HK-2 (cell line): ENCODE results near the gene SALL3.
A peak's percentile ranks its signal among the peaks of the same experiment; 100 is the strongest.

Experiments used
- DNase-seq: peaks from one replicate; pipeline ENCODE4 v3.0.0-alpha.2; 2018; ENCODE audit not compliant: unreplicated experiment

SALL3 gene

GRCh38 chr18:78980777-78981380 is 1.3 kb downstream of the SALL3 start:
- no peak for DNase-seq

DNA sequence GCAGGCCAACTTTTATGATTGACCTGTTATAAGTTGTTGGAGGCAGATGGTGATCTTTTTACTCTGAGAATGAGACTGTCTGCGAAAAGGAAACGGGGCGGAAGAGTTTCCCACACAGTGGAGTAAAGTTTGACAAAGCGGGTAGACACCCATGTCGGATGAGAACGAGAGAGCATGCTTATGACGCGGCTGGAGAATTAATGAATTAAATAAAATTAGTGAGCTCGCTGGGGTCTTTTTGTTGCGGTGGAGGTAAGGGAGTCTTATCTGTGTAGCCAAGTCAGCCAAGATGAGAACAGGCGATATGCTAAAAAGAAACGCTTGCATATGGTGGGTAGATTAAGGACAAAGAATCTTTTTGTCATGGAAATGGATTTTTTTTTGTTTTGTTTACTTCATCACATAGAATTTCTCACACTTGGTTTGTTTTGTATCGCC is 1.8 kb downstream of the SALL3 start:
- DNase-seq = no peak

DNA sequence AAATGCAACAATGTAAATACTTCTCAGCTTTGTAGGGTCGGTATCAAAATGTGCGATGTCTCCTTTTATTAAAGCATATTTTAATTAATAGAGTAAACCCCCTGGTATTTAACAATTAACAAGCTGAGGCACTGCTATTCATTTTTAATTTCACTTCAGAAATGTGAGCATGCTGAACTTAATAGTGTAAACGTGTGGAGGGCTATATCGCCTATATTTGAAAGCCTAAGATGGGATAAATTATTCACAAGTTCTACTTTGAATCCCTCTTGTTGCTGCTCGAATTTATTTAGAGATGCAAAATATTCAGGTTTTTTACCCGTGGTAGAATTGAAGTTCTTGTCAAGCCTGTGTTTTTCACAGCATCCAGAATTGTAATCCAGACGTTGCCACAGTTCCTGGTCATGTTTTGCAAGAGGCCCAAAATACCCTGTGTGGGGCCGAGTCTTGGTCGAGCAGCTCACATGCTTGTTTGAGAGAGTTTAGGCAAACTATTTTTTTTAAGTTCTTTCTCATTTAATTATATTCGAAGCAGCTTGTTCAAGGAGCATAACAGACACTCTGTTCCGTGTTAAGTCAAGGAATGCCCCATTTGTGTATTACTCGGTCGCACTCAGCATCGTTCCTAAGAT is 2.5 kb downstream of the SALL3 start:
- DNase-seq = no peak

- no peak for DNase-seq
Observed at GRCh38 chr18:78983512-78983911, 3.9 kb downstream of the SALL3 start.

GRCh38 chr18:78984941-78985784 is 5.5 kb downstream of the SALL3 start:
- DNase-seq = no peak

- peak; percentile 8 for DNase-seq
Observed at GRCh38 chr18:78986018-78986481, 6.4 kb downstream of the SALL3 start.

GRCh38 chr18:78991446-78991845 is 11.8 kb downstream of the SALL3 start:
- no peak for DNase-seq

GRCh38 chr18:78992041-78993011 is 12.7 kb downstream of the SALL3 start:
- DNase-seq = no peak

GRCh38 chr18:78993014-78993926 is 13.7 kb downstream of the SALL3 start:
- no peak for DNase-seq

- DNase-seq = no peak
Observed at GRCh38 chr18:78994000-78994399, 14.4 kb downstream of the SALL3 start.

DNA sequence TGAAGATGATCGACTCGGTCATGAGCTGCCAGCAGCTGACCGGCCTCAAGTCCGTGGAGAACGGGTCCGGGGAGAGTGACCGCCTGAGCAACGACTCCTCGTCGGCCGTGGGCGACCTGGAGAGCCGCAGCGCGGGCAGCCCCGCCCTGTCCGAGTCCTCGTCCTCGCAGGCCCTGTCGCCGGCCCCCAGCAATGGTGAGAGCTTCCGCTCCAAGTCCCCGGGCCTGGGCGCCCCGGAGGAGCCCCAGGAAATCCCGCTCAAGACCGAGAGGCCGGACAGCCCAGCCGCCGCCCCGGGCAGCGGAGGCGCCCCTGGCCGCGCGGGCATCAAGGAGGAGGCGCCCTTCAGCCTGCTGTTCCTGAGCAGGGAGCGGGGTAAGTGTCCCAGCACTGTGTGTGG is 14.9 kb downstream of the SALL3 start:
- no peak for DNase-seq

GRCh38 chr18:78994977-78995582 is 15.5 kb downstream of the SALL3 start:
- DNase-seq = no peak

- DNase-seq = no peak
Observed at GRCh38 chr18:78995740-78996395, 16.2 kb downstream of the SALL3 start.

GRCh38 chr18:78996741-78997490 is 17.3 kb downstream of the SALL3 start:
- no peak for DNase-seq

- no peak for DNase-seq
Observed at GRCh38 chr18:78998371-78999071, 18.9 kb downstream of the SALL3 start.

DNA sequence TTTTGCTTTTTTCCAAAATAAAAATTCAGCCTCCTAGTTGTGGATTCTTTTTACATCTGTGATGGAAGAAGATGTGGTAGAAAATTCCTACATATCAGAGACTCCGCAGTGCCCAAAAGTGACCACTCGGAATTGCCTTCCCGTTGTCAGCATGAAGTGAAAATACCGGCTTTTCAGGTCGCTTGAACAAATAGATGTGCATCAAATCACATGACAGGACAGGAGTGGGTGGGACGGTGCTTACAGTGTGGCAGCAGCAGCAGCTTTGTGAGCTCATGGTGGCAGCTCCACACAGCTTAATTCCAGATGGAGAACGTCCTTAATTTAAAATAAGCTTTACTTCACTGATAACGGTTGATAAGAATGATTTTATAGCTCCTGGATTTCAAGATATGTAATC is 20.3 kb downstream of the SALL3 start:
- no peak for DNase-seq

DNA sequence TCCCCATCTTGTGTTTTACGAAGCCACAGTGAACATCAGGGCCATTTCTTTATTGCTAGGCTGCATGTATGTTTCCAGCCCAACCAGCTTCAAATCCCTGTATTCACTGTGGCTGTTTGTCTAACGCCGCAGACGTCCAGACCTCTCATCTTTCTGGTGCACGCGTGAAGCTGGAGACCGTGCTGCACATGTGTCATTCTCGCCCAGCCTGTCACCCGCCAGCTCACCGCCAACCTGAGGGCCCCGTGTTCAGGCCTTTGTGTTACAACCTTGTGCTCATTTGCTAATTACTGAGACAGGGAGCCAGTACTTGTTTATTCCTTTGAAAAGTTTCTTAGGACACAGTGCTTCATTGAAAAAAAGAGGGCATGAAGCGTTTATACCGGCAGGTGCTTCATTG is 21.4 kb downstream of the SALL3 start:
- DNase-seq = no peak

DNA sequence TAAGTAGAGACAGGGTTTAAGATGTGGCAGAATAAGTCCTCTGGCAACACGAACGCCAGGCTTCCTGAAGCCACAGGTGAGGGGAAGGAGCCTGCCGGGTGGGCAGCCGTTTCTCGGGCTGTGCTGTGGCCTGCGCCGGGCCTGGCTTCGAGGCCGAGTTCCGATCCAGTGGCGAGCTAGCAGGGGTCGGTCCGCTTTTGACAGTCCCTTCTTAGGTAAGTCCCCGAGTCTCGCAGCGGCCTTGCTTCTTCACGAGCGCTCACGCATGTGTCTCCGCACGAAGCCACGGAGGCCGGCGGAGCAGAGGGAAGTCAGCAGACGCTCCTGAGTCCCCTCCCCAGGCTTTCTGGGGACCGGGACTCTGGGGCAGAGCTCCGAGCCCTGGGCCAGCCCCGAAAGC is 26.0 kb downstream of the SALL3 start:
- DNase-seq = no peak
